GM12892 (cell line): ENCODE data around the gene TM9SF4.

ENCODE experiments used
- POLR2AphosphoS5 ChIP-seq: IDR thresholded peaks from 2 replicates; pipeline ENCODE4 v1.6.1; 2011; ENCODE audit warnings: low read depth, low read length, control low read depth
- TAF1 ChIP-seq: IDR thresholded peaks from 2 replicates; pipeline ENCODE4 v1.6.1; 2011; ENCODE audit warnings: low read depth, mild to moderate bottlenecking, control low read depth, low read length, borderline replicate concordance

- TF ChIP-seq POLR2AphosphoS5 (no peak), TAF1 (no peak)
Measured at GRCh38 chr20:32062776-32063170, 46.7 kb upstream of the TM9SF4 start.
